ENCODE measurements around the gene AGAP3.

AGAP3 gene

DNA sequence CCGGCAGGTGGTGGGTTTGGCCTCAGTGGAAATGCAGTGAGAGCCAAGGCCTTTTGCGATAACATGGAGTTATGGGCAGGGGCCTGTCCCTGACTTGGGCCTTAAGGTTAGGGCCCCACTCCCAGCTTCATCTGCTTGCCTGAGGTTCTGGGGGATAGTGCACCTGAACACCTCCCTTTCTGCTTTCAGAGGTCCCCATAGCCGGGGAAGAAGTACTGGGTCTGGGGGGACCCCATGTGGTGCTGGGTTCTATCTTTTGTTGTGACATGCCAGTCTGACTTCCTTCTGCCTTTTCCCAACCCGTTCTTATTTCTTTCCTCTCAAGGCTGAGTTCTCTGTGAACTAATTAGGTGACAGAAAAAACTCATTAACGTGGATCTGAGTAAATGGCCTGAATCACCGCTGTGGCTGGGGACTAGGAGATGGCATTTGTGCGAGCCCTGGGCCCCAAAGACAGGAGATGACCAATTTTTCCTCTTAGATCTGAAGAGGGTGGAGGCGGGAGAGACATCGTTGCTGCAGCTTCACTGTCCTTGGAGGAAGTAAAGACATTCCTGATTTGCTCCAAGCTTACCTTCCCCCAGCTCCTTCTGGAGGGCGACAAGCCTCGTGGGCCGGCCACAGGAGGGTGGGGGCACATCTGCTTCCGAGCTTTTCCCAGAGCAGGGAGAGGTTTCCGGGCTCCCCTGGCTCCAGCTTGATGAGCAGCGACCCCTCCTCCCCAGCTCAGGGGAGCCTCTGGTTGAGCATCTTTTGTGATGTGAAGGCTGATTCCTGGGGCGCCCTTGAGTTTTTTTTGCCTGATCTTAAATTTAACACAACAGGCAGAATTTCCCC lies 2.0 kb downstream of the AGAP3 start:
- peak; percentile 49 for DNase-seq

DNA sequence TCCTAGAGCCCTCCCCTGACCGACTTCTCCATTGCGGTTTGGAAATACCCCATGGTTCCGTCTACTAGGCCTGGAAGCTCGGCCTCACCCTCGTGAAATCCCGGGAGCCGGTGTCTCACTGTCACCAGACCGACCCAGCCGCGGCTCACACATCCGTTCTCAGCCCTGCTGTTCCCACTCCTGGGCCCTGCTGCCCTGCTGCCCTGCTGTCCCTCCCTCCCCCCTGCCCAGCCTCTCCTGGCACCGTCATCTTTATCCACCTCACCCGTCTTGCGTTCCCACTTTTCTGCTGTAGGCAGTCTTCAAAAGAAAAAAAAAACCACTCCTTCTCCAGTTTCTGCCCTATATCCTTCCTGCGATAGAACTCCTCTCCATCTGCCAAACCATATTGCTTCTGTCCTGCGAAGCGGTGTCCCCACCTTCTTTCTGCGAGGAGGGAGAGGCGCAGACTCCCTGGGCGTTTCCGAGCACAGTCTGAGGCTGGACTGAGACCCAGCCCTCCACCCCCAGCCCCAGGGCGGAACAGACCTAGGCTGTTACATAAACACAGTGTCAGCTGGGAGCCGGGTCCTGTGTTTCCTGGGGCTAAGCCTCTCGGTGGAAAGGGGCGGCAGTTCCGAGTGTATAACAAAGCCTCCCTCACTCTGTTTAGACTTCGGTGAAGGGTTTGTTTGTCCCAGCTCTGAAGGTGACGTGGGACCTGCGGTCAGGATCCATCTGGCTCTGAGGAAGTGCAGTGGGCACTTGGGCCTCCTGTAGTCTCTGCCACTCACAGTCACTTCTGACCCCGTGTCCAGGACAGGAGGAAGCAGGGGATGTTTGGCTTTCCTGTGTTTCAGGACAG lies 2.8 kb downstream of the AGAP3 start:
- peak; percentile 73 for DNase-seq

DNA sequence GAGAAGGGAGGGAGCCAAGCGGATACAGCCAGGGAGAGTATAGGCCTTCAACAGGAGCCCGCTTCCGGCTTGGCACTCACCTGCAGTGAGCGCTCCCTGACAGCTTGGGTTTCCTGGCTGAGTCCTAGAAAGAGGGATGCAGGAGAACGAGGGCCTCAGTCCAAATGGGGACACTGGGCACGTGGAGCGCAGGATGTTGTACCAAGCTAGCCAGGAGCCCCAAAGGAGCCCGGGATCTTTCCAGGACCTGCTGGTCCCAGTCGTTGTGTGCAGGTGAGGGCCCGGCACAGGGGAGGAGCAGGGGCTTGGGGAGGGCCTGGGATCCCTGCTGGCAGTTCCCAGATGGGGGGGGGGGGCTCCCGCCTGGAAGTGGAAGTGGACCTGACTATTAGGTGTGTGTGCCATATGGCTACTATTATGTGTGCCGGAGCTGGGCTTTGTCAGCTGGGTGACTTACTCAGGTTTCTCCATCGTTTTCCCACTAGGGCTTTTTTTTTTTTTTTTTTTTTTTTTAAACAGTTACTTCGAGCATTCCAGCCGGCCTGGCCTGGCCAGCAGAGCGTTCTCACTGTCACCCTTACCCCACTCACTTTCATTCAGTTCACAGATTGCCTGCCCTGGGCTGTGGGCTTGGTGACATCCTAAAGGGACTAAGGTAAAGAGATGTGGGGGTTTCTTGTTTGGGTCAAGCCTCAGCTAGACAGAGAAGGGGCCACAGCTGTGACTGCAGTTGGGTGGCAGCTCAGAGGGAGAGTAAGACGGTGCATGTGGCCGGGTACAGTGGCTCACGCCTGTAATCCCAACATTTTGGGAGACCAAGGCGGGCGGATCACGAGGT lies 3.8 kb downstream of the AGAP3 start:
- DNase-seq: no peak

DNA sequence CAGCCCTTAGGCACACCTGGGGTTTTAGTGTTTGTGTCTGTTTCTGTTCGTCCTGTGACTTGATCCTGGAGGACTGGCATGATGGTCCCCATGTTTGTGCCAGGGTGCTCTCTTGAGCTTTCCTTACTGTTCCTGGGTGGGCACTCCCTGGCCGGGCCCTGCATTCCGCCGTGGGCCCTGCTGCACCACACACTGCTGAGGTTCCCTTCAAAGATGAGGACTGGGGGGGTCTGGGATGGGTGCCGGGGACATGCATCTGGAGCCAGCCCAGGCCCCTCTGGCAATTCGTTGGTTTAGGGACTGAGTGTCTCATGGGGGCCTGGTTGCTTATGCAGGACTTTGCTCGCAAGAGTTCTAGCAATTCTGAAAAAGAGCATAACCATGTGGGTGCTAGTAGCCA lies 4.7 kb downstream of the AGAP3 start:
- DNase-seq: no peak

DNA sequence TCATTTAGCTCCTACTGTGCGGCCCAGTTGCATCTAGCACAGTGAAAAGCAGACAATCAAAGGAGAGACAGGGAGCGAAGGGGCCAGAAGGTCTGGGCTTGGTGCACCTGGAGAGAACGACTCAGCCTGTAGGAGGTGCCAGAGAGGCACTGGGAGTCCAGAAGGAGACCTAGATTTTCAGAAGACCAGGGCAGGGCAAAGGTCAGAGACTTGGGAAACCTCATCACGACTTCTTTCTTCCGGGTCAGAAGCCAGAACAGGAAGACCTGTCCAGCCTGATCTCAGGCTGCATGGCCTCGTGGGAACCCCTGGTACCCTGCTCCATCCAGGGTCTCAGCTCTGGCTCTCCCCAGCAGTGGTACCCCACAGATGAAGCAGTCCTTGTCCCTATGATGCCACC lies 5.2 kb downstream of the AGAP3 start:
- DNase-seq: no peak

DNA sequence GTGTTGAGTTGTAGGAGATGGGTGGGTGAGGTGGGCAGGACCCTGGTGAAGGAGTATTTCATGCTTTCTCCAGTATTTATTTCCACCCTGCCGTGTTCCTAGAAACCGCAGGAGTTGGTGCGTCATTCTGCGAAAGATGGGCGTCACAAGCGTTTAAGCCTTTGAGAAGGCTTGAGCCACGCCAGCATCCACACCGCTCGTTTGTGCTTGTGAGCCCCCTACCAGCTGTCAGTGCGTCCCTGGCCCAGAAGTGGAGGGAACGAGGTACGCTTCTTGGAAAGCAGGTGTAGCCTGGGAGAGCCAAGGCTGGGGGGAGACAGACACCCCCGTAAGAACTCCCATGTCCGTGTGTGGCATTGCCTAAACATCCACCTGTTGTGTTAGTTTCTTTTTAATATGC lies 5.7 kb downstream of the AGAP3 start:
- DNase-seq: no peak

DNA sequence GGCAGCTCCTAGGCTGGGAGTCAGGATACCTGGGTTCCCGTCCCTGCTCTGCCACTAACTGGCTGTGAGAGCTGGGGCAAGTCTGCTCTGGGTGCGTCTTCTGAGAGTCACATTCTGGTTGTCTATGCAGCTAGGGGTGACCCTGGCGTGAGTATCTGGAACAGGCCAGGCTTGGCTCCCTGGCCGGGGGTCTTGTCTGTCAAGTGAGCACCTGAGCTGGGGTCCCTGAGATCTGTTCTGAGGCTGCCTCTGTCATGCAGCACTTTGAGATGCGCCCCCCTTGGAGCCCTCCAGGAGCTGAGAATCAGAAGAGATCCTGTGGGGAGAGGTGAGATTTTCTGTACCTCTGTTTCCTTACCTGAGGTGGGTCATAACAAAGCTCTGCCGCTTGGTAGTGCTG lies 7.5 kb downstream of the AGAP3 start:
- no peak for DNase-seq

DNA sequence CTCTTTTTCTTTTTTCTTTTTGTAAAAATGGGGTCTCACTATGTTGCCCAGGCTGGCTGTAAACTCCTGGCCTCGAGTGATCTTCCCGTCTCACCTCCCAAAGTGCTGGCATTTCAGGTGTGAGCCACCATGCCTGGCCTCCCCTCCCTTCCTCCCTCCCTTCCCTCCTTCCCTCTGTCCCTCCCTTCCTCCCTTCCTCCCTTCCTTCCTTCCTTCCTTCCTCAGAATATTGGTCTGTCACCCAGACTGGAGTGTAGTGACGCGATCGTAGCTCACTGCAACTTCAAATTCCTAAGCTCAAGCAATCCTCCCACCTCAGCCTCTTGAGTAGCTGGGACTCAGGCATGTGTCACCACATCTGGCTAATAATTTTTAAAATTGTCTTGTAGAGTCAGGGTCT lies 8.4 kb downstream of the AGAP3 start:
- no peak for DNase-seq

DNA sequence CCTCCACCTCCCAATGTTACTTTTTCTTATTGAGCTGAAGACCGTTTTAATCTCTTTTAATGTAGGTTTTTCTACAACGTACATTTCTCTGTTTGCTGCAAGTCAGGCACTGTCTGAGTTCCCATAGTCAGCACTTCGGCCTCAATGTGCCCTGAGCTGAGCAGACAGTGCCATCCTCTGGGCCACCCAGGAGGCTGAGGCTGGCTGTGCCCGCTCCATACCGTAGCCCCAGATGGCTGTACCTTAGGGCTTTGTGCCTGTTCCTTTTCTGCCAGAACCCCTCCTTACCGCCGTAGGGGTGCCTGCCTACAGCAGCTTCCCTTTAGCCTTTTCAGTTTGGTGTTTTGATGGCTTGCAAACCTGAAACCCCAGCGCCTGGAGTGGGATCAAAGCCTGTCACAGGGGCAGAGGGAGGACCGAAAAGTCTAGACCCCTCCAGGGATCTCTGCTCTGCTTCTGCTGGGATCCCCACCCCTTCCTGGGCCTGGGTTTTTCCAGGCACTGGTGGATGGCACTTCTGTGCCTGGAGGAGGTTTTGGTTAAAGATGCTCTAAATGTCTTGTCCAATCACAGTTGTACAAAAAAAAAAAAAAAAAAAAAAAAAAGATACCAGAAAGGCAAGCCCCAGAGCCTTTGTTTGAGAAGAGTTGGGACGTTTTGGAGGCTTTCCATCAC lies 9.0 kb downstream of the AGAP3 start:
- no peak for DNase-seq

DNA sequence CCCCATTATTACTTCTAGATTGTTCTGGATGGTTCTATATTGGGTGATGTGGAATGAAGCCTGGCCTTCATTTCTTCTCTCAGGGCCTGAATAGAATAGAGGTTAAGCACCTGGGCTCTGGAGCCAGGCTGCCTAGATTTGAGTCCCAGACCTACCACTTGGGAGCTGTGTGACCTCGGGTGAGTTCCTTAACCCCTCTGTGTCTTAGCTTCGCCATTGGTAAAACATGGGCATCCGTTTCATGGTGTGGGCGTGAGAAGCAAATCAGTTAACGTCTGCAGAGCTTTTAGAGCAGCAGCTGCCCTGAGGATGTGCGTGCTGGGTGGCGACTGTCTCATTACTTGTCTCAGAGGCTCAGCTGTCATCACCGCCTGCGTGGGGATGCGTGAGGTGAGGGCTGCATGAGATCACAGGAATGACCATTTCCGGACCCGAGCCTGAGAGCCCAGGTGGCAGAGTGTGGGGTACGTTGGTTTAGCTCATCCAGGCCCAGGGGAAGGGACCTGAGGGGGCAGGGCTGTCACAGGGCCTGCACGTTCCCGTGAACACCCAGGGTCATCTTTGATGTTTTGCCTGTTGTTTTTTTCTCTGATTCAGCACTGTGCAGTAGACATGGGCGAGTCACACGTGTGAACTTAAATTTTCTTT lies 9.7 kb downstream of the AGAP3 start:
- no peak for DNase-seq

DNA sequence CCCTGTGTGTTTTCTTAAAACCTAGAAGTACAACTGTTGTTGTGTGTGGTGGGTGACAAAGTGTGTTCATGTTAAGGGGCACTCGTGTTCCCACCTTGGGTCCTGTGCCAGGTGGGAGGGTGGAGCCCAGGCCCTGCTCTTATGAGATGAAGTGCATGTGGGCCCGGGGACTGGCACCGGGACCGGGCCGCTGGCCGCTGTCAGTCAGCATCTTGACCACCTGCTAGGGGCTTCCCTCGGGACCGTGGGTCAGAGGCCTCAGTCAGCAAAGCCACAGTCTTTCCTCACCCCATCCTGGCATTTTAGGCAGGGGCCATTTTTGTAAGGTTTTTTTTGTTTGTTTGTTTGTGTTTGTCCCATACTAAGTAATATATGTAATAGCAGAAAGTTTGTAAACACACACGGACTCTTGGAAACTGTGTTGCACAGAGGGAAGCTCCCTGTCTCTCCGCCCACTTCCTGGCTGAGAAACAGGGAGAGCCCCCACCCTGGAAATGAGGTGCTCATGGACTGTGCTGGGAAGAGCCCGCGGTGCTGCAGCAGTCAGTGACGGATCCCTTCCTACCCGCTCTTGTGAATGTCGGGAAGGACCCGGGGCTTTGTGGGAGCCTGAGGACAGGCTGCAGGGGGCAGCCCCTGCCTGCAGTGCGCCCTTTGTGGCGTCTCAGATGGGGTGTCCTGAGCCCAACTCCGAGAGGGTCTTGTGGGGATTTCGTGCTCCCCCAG lies 13.4 kb downstream of the AGAP3 start:
- DNase-seq: no peak

DNA sequence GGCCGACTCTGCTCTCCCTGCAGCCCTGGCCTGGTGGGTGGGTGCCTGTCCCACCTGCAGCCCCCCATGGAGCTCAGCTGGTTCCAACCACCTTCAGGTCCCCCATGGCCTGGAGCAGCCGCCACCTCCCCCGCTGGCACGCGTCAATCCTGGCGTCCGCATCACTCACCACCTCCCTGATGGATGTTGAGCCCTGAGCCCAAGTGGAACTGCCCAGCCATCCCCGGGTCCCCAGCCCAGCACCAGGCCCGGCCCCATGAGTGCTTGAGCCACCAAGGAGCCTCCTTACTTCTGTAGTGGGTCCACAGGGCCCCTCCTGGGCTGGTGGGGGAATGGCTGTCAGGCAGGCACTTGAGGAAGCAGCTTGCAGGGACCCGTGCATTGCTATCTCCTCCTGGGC lies 14.6 kb downstream of the AGAP3 start:
- no peak for DNase-seq

DNA sequence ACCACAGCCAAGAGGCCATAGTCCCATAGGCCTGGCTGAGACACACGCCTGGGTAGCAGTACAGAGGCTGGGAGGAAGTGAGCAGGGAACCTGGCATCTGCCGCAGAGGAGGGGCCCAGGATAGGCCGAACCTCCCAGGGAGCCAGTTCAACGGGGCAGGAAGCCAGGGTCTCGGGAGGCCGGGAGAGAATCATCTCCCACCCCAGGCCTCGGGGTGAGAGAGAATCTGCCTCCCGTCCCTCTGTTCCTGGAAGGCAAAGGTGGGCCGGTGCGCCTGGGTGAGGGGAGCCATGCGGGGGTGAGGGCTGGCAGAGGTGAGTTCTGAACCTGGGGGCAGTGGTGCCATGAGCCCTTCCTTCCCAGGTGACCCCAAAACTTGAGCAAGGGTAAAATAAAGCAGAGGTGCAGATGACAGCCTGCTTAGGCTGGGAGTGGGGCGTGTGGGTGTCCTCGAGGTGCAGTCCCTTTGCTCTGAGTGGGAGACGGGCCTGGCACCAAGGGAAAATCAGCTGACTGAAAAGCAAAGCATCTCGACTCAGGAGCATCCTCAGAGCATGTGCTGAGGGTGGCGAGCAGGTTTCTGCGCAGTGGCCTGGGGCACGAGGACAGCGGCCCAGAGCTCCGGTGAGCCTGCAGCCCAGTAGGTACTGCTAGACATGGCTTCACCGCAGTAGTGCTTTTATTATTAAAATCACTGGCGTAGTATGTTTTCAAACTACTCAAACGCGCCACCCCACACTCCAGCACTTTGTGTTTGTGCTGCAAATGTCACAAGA lies 15.5 kb downstream of the AGAP3 start:
- DNase-seq: no peak

DNA sequence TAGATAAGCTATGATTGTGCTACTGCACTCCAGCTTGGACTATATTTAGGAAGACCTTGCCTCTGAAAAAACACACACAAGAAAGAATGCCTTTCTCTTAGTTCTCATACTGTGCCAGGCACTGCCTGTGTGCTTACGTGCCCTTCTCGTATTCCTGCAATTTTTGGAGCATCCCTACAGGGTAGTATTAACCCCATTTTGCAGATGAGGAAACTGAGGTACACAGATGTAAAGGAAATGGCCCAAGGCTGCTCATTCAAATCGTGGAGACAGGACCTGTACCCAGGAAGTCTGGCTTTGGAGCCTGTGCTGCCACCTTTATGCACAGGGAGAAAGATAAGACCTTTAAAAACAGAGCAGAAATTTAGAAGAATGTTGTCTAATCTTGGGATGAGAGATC lies 16.7 kb downstream of the AGAP3 start:
- DNase-seq: no peak

DNA sequence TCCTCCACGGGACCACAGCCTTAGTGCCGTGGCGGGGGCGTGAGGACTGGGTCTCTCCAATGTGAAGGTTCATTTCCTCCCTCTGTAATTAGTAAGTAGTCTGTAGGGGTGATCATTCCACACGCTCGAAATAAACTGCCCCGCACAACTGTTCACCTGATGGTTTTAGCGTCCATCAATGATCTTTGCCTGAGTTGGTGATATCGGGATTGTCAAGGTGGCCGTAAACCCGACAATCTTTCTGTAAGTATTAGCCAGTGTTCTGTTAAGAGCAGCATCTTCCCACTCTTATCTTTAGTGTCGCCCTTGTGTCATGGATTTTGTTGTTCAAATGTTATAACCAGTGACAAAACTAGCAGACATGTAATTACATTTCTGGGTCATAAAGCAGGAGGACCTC lies 17.7 kb downstream of the AGAP3 start:
- DNase-seq: no peak

DNA sequence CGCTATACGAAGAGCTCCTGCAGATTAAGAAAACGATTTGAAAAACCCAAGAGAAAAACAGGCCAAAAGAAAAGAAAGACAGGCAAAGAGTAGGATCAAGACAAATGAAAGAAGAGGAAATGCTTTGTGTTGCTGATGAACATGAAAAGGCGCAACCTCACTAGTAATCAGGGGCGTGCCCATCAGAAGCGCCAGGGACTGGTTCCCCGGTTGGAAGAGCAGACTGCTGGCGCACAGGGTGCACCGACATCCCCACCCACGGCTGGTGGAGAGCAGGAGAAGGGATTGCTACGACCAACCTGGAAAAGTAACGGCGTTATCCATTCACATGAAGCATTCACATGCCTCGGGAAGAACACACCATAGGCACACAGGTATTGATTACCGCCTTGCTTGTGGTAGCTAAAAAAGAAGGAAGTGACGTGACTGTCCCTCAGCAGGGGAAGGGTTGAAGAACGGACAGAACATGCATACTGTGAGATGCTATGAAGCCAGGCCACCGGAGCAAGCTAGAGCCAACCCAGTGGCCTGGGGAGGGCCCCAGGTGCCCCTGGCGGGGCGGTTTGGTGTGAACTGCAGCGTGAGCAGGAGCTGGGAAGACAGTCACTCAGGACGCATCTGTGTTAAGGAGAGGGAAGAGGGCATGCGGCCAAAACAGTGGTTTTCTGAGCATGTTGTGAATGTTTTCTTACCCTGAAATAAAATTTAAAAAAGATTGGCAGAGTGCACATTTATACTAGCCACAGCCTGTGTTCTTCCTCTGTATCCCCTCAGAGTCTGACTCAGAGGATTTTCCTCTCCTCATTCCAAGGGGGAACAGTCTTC lies 18.3 kb downstream of the AGAP3 start:
- no peak for DNase-seq

DNA sequence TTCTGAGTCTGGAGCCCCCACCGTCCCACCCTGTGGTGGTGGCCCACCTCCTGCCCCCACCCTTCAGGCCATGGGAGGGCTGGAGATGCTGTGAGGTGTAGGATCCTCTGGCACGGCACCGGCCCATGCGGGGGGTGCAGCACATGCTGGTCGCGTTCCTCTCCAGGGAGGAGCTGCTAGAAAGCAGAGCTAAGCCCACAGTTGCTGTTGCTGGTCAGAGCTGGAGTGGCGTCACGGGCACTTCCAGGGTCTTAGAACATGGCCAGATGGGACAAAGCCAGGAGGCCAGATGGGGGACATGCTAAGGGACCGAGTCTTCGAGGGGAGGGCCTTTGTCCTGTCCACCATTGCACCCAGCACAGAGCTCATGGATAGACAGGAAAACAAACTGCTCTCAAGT lies 21.6 kb downstream of the AGAP3 start:
- no peak for DNase-seq

DNA sequence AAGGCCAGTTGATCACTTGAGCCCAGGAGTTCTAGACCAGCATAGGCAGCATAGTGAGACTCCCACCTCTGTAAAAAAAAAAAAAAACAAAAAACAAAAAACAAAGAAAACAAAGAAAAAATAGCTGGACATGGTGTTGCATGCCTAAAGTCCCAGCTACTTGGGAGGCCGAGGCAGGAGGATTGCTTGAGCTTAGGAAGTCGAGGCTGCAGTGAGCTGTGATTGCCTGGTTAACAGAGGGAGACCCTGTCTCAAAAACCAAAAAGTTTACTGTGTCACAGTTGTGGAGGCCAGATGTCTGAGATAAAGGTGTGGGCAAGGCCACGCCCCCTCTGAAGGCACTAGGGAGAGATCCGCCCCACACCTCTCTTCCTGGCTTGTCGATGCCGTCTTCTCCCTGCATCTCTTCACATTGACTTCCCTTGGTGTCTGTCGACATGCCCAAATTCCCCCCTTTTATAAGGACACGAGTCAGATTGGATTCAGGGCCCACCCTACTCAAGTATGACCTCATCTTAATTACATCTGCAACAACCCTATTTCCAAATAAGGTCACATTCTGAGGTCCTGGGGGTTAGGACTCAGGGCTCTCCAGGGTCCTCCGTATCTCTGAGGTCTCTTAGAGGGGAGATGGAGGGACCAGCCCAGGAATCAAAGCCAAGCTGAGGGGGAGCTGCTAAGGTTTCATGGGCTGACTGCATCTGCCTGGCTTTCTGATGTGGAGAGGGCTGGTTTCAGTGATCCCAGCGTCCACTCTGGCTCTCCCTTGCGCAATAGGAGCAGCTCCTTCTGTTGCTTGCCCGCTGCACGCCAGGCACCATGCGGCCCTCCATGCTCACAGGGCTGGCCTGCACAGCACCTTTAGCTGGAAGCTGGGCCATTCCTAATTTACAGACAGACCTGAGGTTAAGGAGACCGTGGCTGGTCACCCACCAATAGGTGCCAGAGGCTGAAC lies 23.1 kb downstream of the AGAP3 start:
- no peak for DNase-seq

Measured in retina (tissue), 1 donor.